Panc1 (cell line): ENCODE measurements around the gene NINL.

Experiments
- CTCF ChIP-seq: fragments of 450-650 bp; IDR thresholded peaks from 2 replicates; pipeline ENCODE4 v1.5.1; 2017; ENCODE audit warnings: mild to moderate bottlenecking
- POLR2AphosphoS5 ChIP-seq: IDR thresholded peaks from 2 replicates; pipeline ENCODE4 v1.6.1; 2012; ENCODE audit warnings: mild to moderate bottlenecking, low read depth, low read length, moderate library complexity
- REST ChIP-seq, 2 experiments: IDR thresholded peaks; 2 replicates each; pipeline ENCODE4 v1.6.1; 2011 to 2012; ENCODE audit warnings: low read depth in 2 of 2, control low read depth in 1 of 2, low read length in 1 of 2, mild to moderate bottlenecking in 1 of 2, moderate library complexity in 1 of 2; ENCODE audit not compliant: insufficient read depth in 1 of 2
- SIN3A ChIP-seq: IDR thresholded peaks from 2 replicates; pipeline ENCODE4 v1.6.1; 2012; ENCODE audit warnings: low read depth, mild to moderate bottlenecking, low read length, moderate library complexity, borderline replicate concordance; ENCODE audit not compliant: insufficient read depth
- TCF7L2 ChIP-seq: IDR thresholded peaks from 2 replicates; pipeline ENCODE4 v1.6.1; 2011; ENCODE audit warnings: mild to moderate bottlenecking, low read depth, low read length, inconsistent platforms

DNA sequence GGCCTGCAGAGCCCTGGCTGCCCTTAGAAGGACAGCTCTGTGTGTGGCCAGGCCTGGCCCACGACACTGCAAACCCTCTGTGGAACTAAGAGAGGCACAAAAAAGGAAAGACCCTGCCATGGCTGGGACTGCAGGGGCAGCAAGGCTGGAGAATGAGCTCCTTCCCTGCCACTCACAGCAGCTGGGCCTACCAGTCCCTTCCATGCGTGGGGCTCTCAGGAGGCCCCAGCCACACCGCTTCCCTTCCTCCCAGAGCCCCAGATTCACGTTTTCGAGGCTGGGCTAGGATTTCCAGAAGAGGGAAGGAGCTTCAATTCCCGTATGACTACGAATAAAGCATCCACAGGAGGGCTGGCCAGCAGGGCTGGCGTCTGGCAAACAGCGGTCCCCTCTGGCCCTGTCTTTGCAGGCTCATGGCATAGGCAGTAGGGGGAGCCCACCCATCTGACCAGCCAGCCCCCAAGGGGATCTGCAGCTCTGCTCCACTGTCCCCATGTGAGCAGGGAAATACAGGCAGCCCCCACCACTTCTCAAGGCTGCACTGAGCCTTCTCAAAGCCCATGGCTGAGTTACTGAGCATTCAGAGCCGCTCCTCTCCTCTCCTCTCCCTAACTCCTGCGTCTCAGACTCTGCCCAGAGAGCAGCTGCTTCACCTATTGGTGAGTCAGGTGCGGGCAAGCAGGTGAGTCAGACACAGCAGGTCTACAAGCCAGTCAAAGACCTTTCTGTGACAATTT is 53.1 kb downstream of the NINL start:
- no peak for TF ChIP-seq CTCF
- TF ChIP-seq POLR2AphosphoS5: no peak
- no peak for TF ChIP-seq TCF7L2
- no peak for TF ChIP-seq REST (IDR thresholded peaks at IDR 0.05; ENCODE audit: insufficient read depth in 1 of 2, low read depth in 2 of 2, low read length in 1 of 2)
- no peak for TF ChIP-seq SIN3A
